GM23338 (cell line): ENCODE measurements around the gene RBBP7. TPM values are rescaled to one million over a fixed set of nuclear protein-coding genes. Genes with fewer than 3 reads are reported as not detected.
A peak's percentile ranks its signal among the peaks of the same experiment; 100 is the strongest.

Experiments
- ATAC-seq: fragments of 200-7000 bp; cut with Tn5 transposase; 3 replicates; pipeline ENCODE4 v1.9.1; 2020
- DNase-seq: peaks from one replicate; pipeline ENCODE4 v3.0.0-alpha.2; 2015; ENCODE audit warnings: low spot score
- H2AFZ ChIP-seq: fragments of 200-600 bp; sonication (generic); 2 replicates; pipeline ENCODE4 v1.8.0; 2016; ENCODE audit warnings: antibody characterized with exemption, mild to moderate bottlenecking, moderate library complexity
- H3F3A ChIP-seq: fragments of 200-600 bp; sonication (generic); replicated peaks from 2 replicates; pipeline ENCODE4 v1.8.0; 2017; ENCODE audit warnings: antibody characterized with exemption, mixed run types, low read depth
- H3K27ac ChIP-seq: fragments of 200-600 bp; sonication (generic); 2 replicates; pipeline ENCODE4 v1.6.1; 2016; ENCODE audit warnings: low read depth
- H3K27me3 ChIP-seq: fragments of 200-600 bp; sonication (generic); 2 replicates; pipeline ENCODE4 v1.8.0; 2016; ENCODE audit warnings: mild to moderate bottlenecking, mixed run types, moderate library complexity; ENCODE audit not compliant: insufficient read depth
- H3K36me3 ChIP-seq: fragments of 200-600 bp; sonication (generic); 2 replicates; pipeline ENCODE4 v1.8.0; 2016; ENCODE audit warnings: mild to moderate bottlenecking; ENCODE audit not compliant: insufficient read depth
- H3K4me1 ChIP-seq: fragments of 200-600 bp; sonication (generic); 2 replicates; pipeline ENCODE4 v1.8.0; 2016; ENCODE audit warnings: mild to moderate bottlenecking, moderate library complexity; ENCODE audit not compliant: insufficient read depth
- H3K4me2 ChIP-seq: fragments of 200-600 bp; sonication (generic); 2 replicates; pipeline ENCODE4 v1.7.1; 2017; ENCODE audit warnings: mixed run types
- H3K4me3 ChIP-seq: fragments of 200-600 bp; sonication (generic); 2 replicates; pipeline ENCODE4 v1.6.1; 2016; ENCODE audit warnings: mixed run types
- H3K79me2 ChIP-seq: fragments of 200-600 bp; sonication (generic); replicated peaks from 2 replicates; pipeline ENCODE4 v1.8.0; 2017; ENCODE audit warnings: mild to moderate bottlenecking; ENCODE audit not compliant: insufficient read depth
- H3K9me2 ChIP-seq: fragments of 200-600 bp; sonication (generic); 2 replicates; pipeline ENCODE4 v1.8.0; 2017; ENCODE audit not compliant: insufficient read depth
- H4K20me1 ChIP-seq: fragments of 200-600 bp; sonication (generic); replicated peaks from 2 replicates; pipeline ENCODE4 v1.8.0; 2017; ENCODE audit warnings: mild to moderate bottlenecking; ENCODE audit not compliant: insufficient read depth
- H3K27ac Mint-ChIP-seq: 2 replicates; pipeline ENCODE4 v1.8.0; 2020; ENCODE audit warnings: inconsistent platforms, mild to moderate bottlenecking, moderate library complexity, mixed read lengths
- H3K27me3 Mint-ChIP-seq: 3 replicates; pipeline ENCODE4 v1.8.0; 2022; ENCODE audit warnings: low read depth, mild to moderate bottlenecking, moderate library complexity, mixed read lengths, inconsistent platforms; ENCODE audit not compliant: insufficient read depth, poor library complexity
- H3K36me3 Mint-ChIP-seq: 3 replicates; pipeline ENCODE4 v1.8.0; 2021; ENCODE audit warnings: low read depth, mild to moderate bottlenecking, inconsistent platforms, moderate library complexity, mixed read lengths
- H3K4me1 Mint-ChIP-seq: 3 replicates; pipeline ENCODE4 v1.8.0; 2020; ENCODE audit warnings: mild to moderate bottlenecking, inconsistent platforms, mixed read lengths
- H3K4me3 Mint-ChIP-seq: 3 replicates; pipeline ENCODE4 v1.8.0; 2021; ENCODE audit warnings: moderate library complexity, mild to moderate bottlenecking, inconsistent platforms, mixed read lengths
- H3K9me3 Mint-ChIP-seq: 3 replicates; pipeline ENCODE4 v1.8.0; 2020; ENCODE audit warnings: moderate library complexity, mild to moderate bottlenecking, inconsistent platforms, mixed read lengths
- CREB1 ChIP-seq: fragments of 250-450 bp; sonication (Bioruptor Pico); IDR thresholded peaks from 2 replicates; pipeline ENCODE4 v1.5.0; 2020; ENCODE audit warnings: low read depth, mild to moderate bottlenecking, moderate library complexity
- ETS1 ChIP-seq: IDR thresholded peaks from 2 replicates; pipeline ENCODE4 v1.6.1; 2016; ENCODE audit warnings: antibody characterized with exemption
- EZH2 ChIP-seq: fragments of 200-600 bp; sonication (generic); IDR thresholded peaks from one replicate; pipeline ENCODE4 v1.8.0; 2017; ENCODE audit warnings: antibody characterized with exemption, mild to moderate bottlenecking, low read depth; ENCODE audit not compliant: unreplicated experiment
- EZH2phosphoT487 ChIP-seq: fragments of 200-600 bp; sonication (generic); IDR thresholded peaks from one replicate; pipeline ENCODE4 v1.8.1; 2018; ENCODE audit warnings: antibody characterized with exemption; ENCODE audit not compliant: unreplicated experiment
- JUNB ChIP-seq: IDR thresholded peaks from one replicate; pipeline ENCODE4 v1.6.1; 2016; ENCODE audit warnings: antibody characterized with exemption; ENCODE audit not compliant: unreplicated experiment
- NANOG ChIP-seq: IDR thresholded peaks from 2 replicates; pipeline ENCODE4 v1.6.1; 2016; ENCODE audit warnings: antibody characterized with exemption, borderline replicate concordance
- POLR2AphosphoS5 ChIP-seq: IDR thresholded peaks from 2 replicates; pipeline ENCODE4 v1.6.1; 2016; ENCODE audit warnings: antibody characterized with exemption, low read depth
- STAT1 ChIP-seq: IDR thresholded peaks from one replicate; pipeline ENCODE4 v1.6.1; 2016; ENCODE audit warnings: antibody characterized with exemption; ENCODE audit not compliant: unreplicated experiment
- ZNF114 ChIP-seq: fragments of 250-450 bp; sonication (Bioruptor Pico); IDR thresholded peaks from 2 replicates; pipeline ENCODE4 v1.5.0; 2020; ENCODE audit warnings: mild to moderate bottlenecking, moderate library complexity
- ZNF331 ChIP-seq: fragments of 250-450 bp; sonication (Bioruptor Pico); IDR thresholded peaks from 2 replicates; pipeline ENCODE4 v1.5.0; 2020; ENCODE audit warnings: low read depth, mild to moderate bottlenecking, moderate library complexity
- polyA plus RNA-seq: library from polyadenylated mRNA; unstranded; fragments of >200 nt; fragmentation: Nextera tagmentation; extraction: Ambion mirVana; gene quantifications from 2 replicates; pipeline ENCODE4 v1.2.1, GENCODE V29; 2016
- total RNA-seq: library from RNA; depleted of rRNA; stranded (reverse); fragments of >200 nt; shearing (Covaris generic); gene quantifications from 2 replicates; pipeline ENCODE4 v1.2.3, GENCODE V29; 2014
- TF ChIP-seq, protein P1 (sequence below): fragments of 250-450 bp; sonication (Bioruptor Pico); IDR thresholded peaks from 2 replicates; pipeline ENCODE4 v1.5.0; 2020; ENCODE audit warnings: mild to moderate bottlenecking, moderate library complexity
- TF ChIP-seq, protein P2 (sequence below), 2 experiments: fragments of 200-600 bp in 1 of 2; sonication (generic) in 1 of 2; conservative IDR thresholded peaks; 2 replicates each; pipeline versions ENCODE4 v1.5.1 to v1.6.1; 2016 to 2017; ENCODE audit warnings: antibody characterized with exemption in 2 of 2, low read depth in 2 of 2, mild to moderate bottlenecking in 2 of 2, moderate library complexity in 1 of 2
- TF ChIP-seq, protein P3 (sequence below): IDR thresholded peaks from one replicate; pipeline ENCODE4 v1.6.1; 2018; ENCODE audit warnings: antibody characterized with exemption; ENCODE audit not compliant: unreplicated experiment

The RBBP7 gene
- total and polyA plus RNA-seq, 2 experiments from 2014 or later: 111 to 167 TPM

- H3K36me3 Mint-ChIP-seq: peaks cover 48% of the 10 kb centered on the region
- H3K36me3 ChIP-seq: peaks cover 5% of the 10 kb centered on the region
- no peaks in the 10 kb centered on the region; the same call in none of the 2 replicates for H4K20me1 ChIP-seq
- H3K27me3 Mint-ChIP-seq: peaks cover 1% of the 10 kb centered on the region
- no peak overlapping the region for H3K27ac Mint-ChIP-seq
- H3K4me3 ChIP-seq: no peak overlapping the region
- no peak for ATAC-seq
- no peaks in the 10 kb centered on the region for H3K4me1 ChIP-seq
- H3K27me3 ChIP-seq: no peaks in the 10 kb centered on the region
- TF ChIP-seq NANOG (no peak), ZNF331 (CRISPR knock-in tag) (no peak), CREB1 (CRISPR knock-in tag) (no peak), EZH2 (no peak), STAT1 (no peak), ZNF114 (CRISPR knock-in tag) (no peak), ETS1 (no peak), EZH2phosphoT487 (no peak), POLR2AphosphoS5 (no peak), JUNB (no peak)
- TF ChIP-seq, protein P1, sequence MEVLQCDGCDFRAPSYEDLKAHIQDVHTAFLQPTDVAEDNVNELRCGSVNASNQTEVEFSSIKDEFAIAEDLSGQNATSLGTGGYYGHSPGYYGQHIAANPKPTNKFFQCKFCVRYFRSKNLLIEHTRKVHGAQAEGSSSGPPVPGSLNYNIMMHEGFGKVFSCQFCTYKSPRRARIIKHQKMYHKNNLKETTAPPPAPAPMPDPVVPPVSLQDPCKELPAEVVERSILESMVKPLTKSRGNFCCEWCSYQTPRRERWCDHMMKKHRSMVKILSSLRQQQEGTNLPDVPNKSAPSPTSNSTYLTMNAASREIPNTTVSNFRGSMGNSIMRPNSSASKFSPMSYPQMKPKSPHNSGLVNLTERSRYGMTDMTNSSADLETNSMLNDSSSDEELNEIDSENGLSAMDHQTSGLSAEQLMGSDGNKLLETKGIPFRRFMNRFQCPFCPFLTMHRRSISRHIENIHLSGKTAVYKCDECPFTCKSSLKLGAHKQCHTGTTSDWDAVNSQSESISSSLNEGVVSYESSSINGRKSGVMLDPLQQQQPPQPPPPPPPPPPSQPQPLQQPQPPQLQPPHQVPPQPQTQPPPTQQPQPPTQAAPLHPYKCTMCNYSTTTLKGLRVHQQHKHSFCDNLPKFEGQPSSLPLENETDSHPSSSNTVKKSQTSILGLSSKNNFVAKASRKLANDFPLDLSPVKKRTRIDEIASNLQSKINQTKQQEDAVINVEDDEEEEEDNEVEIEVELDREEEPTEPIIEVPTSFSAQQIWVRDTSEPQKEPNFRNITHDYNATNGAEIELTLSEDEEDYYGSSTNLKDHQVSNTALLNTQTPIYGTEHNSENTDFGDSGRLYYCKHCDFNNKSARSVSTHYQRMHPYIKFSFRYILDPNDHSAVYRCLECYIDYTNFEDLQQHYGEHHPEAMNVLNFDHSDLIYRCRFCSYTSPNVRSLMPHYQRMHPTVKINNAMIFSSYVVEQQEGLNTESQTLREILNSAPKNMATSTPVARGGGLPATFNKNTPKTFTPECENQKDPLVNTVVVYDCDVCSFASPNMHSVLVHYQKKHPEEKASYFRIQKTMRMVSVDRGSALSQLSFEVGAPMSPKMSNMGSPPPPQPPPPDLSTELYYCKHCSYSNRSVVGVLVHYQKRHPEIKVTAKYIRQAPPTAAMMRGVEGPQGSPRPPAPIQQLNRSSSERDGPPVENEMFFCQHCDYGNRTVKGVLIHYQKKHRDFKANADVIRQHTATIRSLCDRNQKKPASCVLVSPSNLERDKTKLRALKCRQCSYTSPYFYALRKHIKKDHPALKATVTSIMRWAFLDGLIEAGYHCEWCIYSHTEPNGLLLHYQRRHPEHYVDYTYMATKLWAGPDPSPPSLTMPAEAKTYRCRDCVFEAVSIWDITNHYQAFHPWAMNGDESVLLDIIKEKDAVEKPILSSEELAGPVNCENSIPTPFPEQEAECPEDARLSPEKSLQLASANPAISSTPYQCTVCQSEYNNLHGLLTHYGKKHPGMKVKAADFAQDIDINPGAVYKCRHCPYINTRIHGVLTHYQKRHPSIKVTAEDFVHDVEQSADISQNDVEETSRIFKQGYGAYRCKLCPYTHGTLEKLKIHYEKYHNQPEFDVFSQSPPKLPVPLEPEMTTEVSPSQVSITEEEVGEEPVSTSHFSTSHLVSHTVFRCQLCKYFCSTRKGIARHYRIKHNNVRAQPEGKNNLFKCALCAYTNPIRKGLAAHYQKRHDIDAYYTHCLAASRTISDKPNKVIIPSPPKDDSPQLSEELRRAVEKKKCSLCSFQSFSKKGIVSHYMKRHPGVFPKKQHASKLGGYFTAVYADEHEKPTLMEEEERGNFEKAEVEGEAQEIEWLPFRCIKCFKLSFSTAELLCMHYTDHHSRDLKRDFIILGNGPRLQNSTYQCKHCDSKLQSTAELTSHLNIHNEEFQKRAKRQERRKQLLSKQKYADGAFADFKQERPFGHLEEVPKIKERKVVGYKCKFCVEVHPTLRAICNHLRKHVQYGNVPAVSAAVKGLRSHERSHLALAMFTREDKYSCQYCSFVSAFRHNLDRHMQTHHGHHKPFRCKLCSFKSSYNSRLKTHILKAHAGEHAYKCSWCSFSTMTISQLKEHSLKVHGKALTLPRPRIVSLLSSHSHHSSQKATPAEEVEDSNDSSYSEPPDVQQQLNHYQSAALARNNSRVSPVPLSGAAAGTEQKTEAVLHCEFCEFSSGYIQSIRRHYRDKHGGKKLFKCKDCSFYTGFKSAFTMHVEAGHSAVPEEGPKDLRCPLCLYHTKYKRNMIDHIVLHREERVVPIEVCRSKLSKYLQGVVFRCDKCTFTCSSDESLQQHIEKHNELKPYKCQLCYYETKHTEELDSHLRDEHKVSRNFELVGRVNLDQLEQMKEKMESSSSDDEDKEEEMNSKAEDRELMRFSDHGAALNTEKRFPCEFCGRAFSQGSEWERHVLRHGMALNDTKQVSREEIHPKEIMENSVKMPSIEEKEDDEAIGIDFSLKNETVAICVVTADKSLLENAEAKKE (CRISPR knock-in tag): no peak
- TF ChIP-seq, protein P2, sequence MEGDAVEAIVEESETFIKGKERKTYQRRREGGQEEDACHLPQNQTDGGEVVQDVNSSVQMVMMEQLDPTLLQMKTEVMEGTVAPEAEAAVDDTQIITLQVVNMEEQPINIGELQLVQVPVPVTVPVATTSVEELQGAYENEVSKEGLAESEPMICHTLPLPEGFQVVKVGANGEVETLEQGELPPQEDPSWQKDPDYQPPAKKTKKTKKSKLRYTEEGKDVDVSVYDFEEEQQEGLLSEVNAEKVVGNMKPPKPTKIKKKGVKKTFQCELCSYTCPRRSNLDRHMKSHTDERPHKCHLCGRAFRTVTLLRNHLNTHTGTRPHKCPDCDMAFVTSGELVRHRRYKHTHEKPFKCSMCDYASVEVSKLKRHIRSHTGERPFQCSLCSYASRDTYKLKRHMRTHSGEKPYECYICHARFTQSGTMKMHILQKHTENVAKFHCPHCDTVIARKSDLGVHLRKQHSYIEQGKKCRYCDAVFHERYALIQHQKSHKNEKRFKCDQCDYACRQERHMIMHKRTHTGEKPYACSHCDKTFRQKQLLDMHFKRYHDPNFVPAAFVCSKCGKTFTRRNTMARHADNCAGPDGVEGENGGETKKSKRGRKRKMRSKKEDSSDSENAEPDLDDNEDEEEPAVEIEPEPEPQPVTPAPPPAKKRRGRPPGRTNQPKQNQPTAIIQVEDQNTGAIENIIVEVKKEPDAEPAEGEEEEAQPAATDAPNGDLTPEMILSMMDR (conservative IDR thresholded peaks at IDR 0.05; ENCODE audit: low read depth in 2 of 2): no peak
- TF ChIP-seq, protein P3, sequence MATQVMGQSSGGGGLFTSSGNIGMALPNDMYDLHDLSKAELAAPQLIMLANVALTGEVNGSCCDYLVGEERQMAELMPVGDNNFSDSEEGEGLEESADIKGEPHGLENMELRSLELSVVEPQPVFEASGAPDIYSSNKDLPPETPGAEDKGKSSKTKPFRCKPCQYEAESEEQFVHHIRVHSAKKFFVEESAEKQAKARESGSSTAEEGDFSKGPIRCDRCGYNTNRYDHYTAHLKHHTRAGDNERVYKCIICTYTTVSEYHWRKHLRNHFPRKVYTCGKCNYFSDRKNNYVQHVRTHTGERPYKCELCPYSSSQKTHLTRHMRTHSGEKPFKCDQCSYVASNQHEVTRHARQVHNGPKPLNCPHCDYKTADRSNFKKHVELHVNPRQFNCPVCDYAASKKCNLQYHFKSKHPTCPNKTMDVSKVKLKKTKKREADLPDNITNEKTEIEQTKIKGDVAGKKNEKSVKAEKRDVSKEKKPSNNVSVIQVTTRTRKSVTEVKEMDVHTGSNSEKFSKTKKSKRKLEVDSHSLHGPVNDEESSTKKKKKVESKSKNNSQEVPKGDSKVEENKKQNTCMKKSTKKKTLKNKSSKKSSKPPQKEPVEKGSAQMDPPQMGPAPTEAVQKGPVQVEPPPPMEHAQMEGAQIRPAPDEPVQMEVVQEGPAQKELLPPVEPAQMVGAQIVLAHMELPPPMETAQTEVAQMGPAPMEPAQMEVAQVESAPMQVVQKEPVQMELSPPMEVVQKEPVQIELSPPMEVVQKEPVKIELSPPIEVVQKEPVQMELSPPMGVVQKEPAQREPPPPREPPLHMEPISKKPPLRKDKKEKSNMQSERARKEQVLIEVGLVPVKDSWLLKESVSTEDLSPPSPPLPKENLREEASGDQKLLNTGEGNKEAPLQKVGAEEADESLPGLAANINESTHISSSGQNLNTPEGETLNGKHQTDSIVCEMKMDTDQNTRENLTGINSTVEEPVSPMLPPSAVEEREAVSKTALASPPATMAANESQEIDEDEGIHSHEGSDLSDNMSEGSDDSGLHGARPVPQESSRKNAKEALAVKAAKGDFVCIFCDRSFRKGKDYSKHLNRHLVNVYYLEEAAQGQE: no peak
- DNase-seq: no peak
- peaks cover 11% of the 10 kb centered on the region for H3K4me1 Mint-ChIP-seq
- no peaks in the 10 kb centered on the region for H3K9me3 Mint-ChIP-seq
- H3K27ac ChIP-seq: peak overlapping the region; percentile 55; the same call in 1 of the 2 replicates
- H3F3A ChIP-seq: no peaks in the 10 kb centered on the region
- 0 out of 2 replicates have a peak, but pooled peaks cover 4% of the 10 kb centered on the region for H3K79me2 ChIP-seq
- H3K4me3 Mint-ChIP-seq: no peak overlapping the region
- no peak overlapping the region for H3K4me2 ChIP-seq
- no peaks in the 10 kb centered on the region for H3K9me2 ChIP-seq
- no peak overlapping the region for H2AFZ ChIP-seq
Measured at GRCh38 chrX:16827225-16827624, 42.9 kb downstream of the RBBP7 start.
